Measurements from ENCODE around the gene ADAM23. TPM values are rescaled to one million over a fixed set of nuclear protein-coding genes. Genes with fewer than 3 reads are reported as not detected.

ADAM23 gene
- polyA plus RNA-seq, 1 of the 3 experiments (the other 2 are of a cell fraction): 3.7 TPM

GRCh38 chr2:206557321-206557720, 114.0 kb downstream of the ADAM23 start (continued):
- no peak for TF ChIP-seq FOXJ3 (CRISPR knock-in tag; IDR thresholded peaks at IDR 0.05)

DNA sequence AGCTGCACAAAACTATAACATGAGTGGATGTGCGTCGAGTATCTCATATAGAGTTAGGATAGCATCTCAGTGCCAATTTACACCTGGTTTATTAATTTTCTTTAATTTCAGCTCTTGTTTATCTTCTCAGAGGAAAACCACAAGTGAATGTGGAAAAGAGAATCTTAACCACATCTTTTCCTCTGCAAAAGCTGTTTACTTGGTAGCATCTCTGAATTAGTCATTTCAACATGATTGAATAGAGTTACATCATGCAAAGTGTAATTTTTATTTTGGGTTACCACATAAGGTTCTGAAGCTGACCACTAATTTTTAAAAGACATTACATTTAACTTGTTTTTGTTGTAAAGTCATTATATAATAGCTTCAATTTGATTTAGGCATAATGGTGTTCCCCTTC, 115.2 kb downstream of the ADAM23 start:
- H3K9ac ChIP-seq: no peak overlapping the region
- H3K79me2 ChIP-seq (ENCODE audit: insufficient read depth): no peaks in the 10 kb centered on the region
- H3K4me3 ChIP-seq (ENCODE audit: low read depth in 2 of 2, low read length in 1 of 2): no peak overlapping the region
- no peaks in the 10 kb centered on the region for H3K4me1 ChIP-seq (ENCODE audit: control insufficient read depth in 1 of 2, insufficient read depth in 2 of 2, low read depth in 1 of 2, low read length in 1 of 2)
- 89% methylated on average over 2 of the region's 2 CpGs for WGBS (ENCODE audit: low lambda C conversion rate)
- no peak overlapping the region for H3K4me2 ChIP-seq
- CTCF ChIA-PET: interaction anchor here (0.7 to 3.5 kb wide), 10 partner anchors 8 to 426 kb away, joined by 3 to 15 read pairs (median 4); no protein-coding TSS in a partner anchor
- no peak for TF ChIP-seq TAF1 (IDR thresholded peaks at IDR 0.05; ENCODE audit: borderline replicate concordance, low read depth, low read length)
- no peak for TF ChIP-seq MXI1 (IDR thresholded peaks at IDR 0.05; ENCODE audit: low read depth, low read length)
- no peak for TF ChIP-seq MAX (IDR thresholded peaks at IDR 0.05; ENCODE audit: low read depth)
- TF ChIP-seq JUND (IDR thresholded peaks at IDR 0.05): no peak
- no peak for TF ChIP-seq NRF1 (IDR thresholded peaks at IDR 0.05; ENCODE audit: low read depth, low read length)
- no peak for TF ChIP-seq NFIC (IDR thresholded peaks at IDR 0.05; ENCODE audit: borderline replicate concordance)
- TF ChIP-seq FOSL2 (IDR thresholded peaks at IDR 0.05; ENCODE audit: borderline replicate concordance, low read depth): no peak
- TF ChIP-seq FOXJ3 (CRISPR knock-in tag; IDR thresholded peaks at IDR 0.05): no peak
- TF ChIP-seq, protein P1, sequence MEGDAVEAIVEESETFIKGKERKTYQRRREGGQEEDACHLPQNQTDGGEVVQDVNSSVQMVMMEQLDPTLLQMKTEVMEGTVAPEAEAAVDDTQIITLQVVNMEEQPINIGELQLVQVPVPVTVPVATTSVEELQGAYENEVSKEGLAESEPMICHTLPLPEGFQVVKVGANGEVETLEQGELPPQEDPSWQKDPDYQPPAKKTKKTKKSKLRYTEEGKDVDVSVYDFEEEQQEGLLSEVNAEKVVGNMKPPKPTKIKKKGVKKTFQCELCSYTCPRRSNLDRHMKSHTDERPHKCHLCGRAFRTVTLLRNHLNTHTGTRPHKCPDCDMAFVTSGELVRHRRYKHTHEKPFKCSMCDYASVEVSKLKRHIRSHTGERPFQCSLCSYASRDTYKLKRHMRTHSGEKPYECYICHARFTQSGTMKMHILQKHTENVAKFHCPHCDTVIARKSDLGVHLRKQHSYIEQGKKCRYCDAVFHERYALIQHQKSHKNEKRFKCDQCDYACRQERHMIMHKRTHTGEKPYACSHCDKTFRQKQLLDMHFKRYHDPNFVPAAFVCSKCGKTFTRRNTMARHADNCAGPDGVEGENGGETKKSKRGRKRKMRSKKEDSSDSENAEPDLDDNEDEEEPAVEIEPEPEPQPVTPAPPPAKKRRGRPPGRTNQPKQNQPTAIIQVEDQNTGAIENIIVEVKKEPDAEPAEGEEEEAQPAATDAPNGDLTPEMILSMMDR (IDR thresholded peaks at IDR 0.05): no peak
- no peak overlapping the region for H3K27ac ChIP-seq (ENCODE audit: low read depth in 2 of 2, low read length in 1 of 2)
- no peak for DNase-seq
- no peaks in the 10 kb centered on the region for H3K27me3 ChIP-seq (ENCODE audit: insufficient read depth)
- H4K20me1 ChIP-seq (ENCODE audit: insufficient read depth): no peaks in the 10 kb centered on the region
- no peaks in the 10 kb centered on the region for H3K36me3 ChIP-seq (replicated peaks in 1 of 2; ENCODE audit: control insufficient read depth in 1 of 2, insufficient read depth in 2 of 2, low read length in 1 of 2)
- H3F3A ChIP-seq (replicated peaks; ENCODE audit: insufficient read depth): no peaks in the 10 kb centered on the region
- no peaks in the 10 kb centered on the region for H3K9me3 ChIP-seq
- no peaks in the 10 kb centered on the region for H3K9me2 ChIP-seq
- POLR2A ChIA-PET: no interaction called here
- H2AFZ ChIP-seq (ENCODE audit: low read depth): no peak overlapping the region

GRCh38 chr2:206561962-206562361, 118.6 kb downstream of the ADAM23 start:
- DNase-seq: no peak
- Histone ChIP-seq H4K20me1 (ENCODE audit: insufficient read depth) (no peaks in the 10 kb centered on the region), H3K4me1 (ENCODE audit: control insufficient read depth in 1 of 2, insufficient read depth in 2 of 2, low read depth in 1 of 2, low read length in 1 of 2) (no peaks in the 10 kb centered on the region), H3K4me3 (ENCODE audit: low read depth in 2 of 2, low read length in 1 of 2) (no peak overlapping the region), H3K4me2 (no peak overlapping the region), H3K27ac (ENCODE audit: low read depth in 2 of 2, low read length in 1 of 2) (no peak overlapping the region), H3F3A (replicated peaks; ENCODE audit: insufficient read depth) (no peaks in the 10 kb centered on the region), H3K9me2 (no peaks in the 10 kb centered on the region), H3K79me2 (ENCODE audit: insufficient read depth) (no peaks in the 10 kb centered on the region), H3K27me3 (ENCODE audit: insufficient read depth) (no peaks in the 10 kb centered on the region), H2AFZ (ENCODE audit: low read depth) (no peak overlapping the region), H3K9ac (no peak overlapping the region), H3K36me3 (replicated peaks in 1 of 2; ENCODE audit: control insufficient read depth in 1 of 2, insufficient read depth in 2 of 2, low read length in 1 of 2) (no peaks in the 10 kb centered on the region), H3K9me3 (no peaks in the 10 kb centered on the region)
- WGBS (ENCODE audit: low lambda C conversion rate): 100% methylated on average over 1 of the region's 1 CpG
- CTCF ChIA-PET: no interaction called here
- no peak for TF ChIP-seq RFX5 (IDR thresholded peaks at IDR 0.05; ENCODE audit: low read length)
- no peak for TF ChIP-seq EZH2phosphoT487 (IDR thresholded peaks at IDR 0.05; ENCODE audit: borderline replicate concordance, low read depth)
- no peak for TF ChIP-seq ELF1 (IDR thresholded peaks at IDR 0.05)
- TF ChIP-seq EP300 (IDR thresholded peaks at IDR 0.05; ENCODE audit: borderline replicate concordance in 1 of 2, low read depth in 1 of 2, low read length in 1 of 2): no peak
- TF ChIP-seq GATA2 (CRISPR knock-in tag; IDR thresholded peaks at IDR 0.05): no peak
- no peak for TF ChIP-seq IRF3 (IDR thresholded peaks at IDR 0.05; ENCODE audit: low read depth, low read length)
- no peak for TF ChIP-seq CHD2 (IDR thresholded peaks at IDR 0.05; ENCODE audit: low read length, partially characterized antibody)
- no peak for TF ChIP-seq FOSL2 (IDR thresholded peaks at IDR 0.05; ENCODE audit: borderline replicate concordance, low read depth)
- TF ChIP-seq MEF2A (IDR thresholded peaks at IDR 0.05; ENCODE audit: borderline replicate concordance, low read depth): no peak
- POLR2A ChIA-PET: interaction anchor here (0.6 kb wide), 1 partner anchor 17 kb away, joined by 3 read pairs; no protein-coding TSS in a partner anchor

All from SK-N-SH (cell line).